A673 (cell line): ENCODE results near the gene ZYG11B.

Source experiments
- EZH2 ChIP-seq: fragments of 200-600 bp; sonication (generic); IDR thresholded peaks from 2 replicates; pipeline ENCODE4 v1.6.1; 2017; ENCODE audit warnings: borderline replicate concordance, low read depth, mild to moderate bottlenecking, mixed read lengths, antibody characterized with exemption, low read length; ENCODE audit not compliant: poor library complexity, severe bottlenecking
- TF ChIP-seq, protein P1 (sequence below): fragments of 300-800, 200-600 bp; sonication (generic); conservative IDR thresholded peaks from 2 replicates; pipeline ENCODE4 v1.5.1; 2017; ENCODE audit warnings: low read depth, mild to moderate bottlenecking, antibody characterized with exemption, low read length, moderate library complexity, mixed read lengths

DNA sequence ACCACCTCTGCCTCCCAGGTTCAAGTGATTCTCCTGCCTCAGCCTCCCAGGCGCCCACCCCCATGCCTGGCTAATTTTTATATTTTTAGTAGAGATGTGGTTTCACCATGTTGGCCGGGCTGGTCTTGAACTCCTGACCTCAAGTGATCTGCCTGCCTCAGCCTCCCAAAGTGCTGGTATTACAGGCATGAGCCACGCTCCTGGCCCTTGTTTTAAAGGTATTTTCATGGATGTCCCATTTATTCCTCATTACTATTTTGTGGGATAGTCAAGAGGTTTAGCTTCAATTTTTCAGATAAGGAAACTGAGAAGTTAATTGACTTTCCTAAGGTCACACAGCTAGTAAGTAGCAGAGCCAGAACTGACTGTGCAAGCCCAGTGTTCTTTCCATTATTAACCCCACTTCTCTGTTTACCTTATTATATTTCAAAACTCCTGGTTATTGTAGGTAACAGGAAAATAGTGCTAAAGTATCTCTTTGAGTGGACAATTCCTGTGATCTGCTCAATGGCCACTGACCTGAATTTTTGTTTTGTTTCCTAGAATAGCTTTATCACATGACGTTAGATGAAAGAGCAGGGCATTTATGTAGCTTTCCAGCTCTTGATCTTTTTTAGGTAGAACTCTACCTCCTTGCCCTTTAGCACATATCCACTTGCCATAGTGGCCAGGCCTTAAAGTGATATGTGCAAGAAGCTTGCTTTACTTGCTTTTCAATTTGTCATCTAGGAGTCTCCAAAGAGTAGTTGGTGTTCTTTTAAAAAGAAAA is 13.6 kb downstream of the ZYG11B start:
- TF ChIP-seq, protein P1, sequence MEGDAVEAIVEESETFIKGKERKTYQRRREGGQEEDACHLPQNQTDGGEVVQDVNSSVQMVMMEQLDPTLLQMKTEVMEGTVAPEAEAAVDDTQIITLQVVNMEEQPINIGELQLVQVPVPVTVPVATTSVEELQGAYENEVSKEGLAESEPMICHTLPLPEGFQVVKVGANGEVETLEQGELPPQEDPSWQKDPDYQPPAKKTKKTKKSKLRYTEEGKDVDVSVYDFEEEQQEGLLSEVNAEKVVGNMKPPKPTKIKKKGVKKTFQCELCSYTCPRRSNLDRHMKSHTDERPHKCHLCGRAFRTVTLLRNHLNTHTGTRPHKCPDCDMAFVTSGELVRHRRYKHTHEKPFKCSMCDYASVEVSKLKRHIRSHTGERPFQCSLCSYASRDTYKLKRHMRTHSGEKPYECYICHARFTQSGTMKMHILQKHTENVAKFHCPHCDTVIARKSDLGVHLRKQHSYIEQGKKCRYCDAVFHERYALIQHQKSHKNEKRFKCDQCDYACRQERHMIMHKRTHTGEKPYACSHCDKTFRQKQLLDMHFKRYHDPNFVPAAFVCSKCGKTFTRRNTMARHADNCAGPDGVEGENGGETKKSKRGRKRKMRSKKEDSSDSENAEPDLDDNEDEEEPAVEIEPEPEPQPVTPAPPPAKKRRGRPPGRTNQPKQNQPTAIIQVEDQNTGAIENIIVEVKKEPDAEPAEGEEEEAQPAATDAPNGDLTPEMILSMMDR: no peak
- no peak for TF ChIP-seq EZH2
